Inferior parietal cortex (tissue), 1 donor: ENCODE data around the gene DAD1.

ENCODE experiments used
- DNase-seq: peaks from one replicate; pipeline ENCODE4 v3.0.0-alpha.2; 2016; ENCODE audit errors: extremely low spot score

The DAD1 gene

DNA sequence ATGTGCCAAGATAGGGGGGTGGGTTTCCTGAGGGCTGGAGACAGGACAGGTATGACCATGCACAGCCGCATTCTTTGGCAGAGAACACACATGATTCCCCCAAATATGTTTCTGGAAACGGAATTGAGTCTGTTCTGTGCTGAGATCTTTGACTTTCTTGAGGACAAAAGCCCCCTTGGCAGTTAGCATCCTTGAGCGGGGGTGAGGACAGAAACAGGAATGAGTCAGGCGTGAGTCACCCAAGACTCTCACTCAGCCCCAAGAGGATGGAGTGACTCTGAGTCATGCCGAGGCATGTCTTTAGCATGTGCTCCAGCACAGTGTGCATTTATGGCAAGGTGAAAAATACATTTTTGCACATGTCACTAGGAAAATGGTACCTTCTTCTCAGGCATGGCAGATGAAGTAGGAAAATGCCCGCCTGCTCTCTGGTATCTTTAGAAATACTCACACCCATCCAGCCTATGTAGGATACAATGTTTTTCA is 52.1 kb downstream of the DAD1 start:
- DNase-seq = peak; percentile 72

DNA sequence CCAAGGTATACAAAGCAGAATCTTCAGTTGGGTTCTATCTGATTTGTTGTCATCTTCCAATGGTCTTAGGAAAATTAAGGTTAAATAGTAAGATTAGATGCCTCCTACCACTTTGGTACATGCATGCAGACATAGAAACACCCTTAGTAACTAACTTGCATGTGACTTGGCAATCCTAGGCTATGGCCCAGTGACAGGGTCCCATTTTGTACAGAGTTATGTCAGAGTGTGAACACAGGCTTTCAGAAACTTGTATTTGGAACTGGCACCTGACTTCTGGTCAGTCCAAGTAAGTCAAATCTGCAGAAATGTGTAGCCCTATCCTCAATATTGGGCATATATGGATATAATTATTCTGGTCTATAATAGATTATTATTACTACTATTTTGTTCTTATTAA is 53.1 kb downstream of the DAD1 start:
- no peak for DNase-seq

DNA sequence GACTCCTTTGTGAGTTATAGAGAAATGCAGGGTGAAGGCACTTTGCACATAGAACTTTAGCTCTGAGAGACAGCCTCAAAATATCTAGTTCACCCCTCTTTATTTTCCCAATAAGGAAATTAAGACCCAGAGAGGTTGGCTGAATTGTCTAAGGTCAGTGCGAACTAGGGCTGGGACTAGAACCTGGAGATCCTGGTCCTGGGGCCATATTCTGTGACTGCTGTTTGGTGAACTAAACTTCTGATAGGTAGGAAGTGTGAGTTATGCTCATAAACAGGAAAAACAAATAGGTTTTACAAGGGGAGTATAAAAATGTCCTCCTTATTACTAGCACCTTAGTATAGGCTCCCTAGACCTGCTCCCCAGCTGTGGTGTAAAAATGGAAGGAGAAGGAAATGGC is 53.9 kb downstream of the DAD1 start:
- DNase-seq = no peak

DNA sequence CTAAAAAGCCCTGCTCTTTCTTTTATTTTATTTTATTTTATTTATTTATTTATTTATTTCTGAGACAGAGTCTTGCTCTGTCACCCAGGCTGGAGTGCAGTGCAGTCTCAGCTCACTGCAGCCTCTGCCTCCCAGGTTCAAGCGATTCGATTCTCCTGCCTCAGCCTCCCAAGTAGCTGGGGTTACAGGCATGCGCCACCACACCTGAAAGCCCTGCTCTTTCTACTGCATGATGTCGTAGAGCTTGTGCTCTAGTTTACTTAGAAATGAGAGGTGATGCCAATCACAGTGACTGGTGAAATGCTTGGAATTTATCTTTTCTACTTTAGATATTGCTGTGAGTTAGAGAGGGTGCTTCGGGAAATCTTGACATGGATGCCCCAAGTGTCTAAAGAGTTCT is 54.5 kb downstream of the DAD1 start:
- DNase-seq = no peak

DNA sequence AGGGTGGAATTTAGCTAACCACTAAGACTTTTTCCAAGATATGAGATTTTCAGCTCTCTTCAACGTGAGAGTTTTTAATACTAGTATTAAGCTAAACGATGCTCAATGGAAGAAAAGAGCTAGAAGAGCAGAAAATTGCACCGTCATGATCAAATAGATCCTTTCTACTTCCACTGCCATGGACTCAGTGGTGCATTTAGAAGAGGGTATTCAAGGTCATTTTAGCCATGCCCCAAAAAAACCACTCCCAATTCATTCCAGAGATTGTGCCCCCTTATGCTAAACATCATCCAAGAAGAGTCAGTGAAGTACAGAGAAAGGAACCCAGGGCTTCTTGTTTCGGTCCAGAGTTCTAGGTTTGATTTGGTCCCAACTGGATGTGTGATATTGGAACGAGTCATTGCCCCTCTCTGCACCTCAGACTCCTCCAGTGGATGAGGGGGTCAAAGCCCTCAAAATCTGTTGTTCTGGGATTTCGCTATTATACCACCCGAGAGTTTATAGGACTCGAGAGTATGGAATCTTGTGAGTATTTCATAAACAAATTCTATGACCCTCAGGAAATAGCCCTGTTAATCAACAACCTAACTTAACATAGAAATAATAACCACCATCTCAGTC is 55.2 kb downstream of the DAD1 start:
- DNase-seq = no peak

DNA sequence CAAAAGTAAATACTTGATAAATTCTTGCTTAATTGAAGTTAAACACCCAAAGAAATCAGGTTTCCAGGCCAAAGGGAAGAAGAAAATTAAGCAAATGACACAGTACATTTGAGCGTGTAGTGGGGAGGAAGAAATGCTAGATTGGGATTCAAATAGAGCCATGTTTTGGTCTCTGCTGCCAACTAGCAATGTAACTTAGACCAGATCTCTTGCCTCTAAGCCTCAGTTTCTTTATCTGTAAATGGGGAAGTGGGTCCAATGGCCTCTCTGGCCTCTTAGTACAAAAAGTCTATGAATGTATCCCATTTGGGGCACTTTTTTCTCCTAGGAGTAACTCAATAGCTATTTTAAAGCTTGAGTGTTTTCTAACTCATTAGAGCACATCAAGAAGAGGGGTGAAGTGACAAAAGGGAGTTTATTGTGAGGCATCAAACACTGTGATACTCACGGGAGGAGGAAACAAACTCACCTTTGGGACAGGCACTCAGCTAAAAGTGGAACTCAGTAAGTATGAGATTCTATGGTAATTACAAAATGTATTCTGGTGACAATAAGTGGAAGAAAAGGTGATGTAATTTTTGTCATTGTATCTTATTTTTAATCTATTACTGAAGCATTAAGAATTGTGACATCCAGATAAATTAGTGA is 55.8 kb downstream of the DAD1 start:
- no peak for DNase-seq

DNA sequence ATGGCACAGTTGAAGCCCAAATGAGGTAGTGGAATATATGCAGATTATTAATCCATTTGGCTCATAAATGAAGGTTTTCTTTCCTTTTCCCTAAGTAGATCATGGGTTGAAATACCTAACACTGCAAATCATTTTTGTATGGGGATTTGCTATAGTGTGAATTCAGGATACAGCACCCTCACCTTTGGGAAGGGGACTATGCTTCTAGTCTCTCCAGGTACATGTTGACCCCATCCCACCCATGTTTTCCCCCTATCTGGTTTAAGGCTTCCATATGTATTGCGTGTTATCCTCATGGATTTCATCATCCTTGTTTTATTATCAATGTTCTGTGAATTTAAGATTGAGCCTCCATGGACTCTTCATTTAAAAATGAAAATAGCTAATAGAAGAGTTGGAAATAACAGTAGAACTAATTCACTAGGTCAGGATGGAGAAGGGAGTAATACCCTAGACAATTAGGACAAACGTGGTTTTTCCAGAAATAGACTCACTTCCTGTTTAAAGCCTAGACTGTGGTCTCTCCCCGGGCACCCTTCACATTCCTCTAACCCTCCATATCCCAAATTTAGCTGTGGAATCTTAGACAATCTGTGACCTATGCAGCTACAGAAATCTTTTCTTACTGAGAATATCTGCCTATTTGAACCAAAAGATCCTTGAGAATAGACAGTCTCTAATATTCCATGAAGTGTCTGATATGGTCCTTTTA is 56.5 kb downstream of the DAD1 start:
- no peak for DNase-seq

DNA sequence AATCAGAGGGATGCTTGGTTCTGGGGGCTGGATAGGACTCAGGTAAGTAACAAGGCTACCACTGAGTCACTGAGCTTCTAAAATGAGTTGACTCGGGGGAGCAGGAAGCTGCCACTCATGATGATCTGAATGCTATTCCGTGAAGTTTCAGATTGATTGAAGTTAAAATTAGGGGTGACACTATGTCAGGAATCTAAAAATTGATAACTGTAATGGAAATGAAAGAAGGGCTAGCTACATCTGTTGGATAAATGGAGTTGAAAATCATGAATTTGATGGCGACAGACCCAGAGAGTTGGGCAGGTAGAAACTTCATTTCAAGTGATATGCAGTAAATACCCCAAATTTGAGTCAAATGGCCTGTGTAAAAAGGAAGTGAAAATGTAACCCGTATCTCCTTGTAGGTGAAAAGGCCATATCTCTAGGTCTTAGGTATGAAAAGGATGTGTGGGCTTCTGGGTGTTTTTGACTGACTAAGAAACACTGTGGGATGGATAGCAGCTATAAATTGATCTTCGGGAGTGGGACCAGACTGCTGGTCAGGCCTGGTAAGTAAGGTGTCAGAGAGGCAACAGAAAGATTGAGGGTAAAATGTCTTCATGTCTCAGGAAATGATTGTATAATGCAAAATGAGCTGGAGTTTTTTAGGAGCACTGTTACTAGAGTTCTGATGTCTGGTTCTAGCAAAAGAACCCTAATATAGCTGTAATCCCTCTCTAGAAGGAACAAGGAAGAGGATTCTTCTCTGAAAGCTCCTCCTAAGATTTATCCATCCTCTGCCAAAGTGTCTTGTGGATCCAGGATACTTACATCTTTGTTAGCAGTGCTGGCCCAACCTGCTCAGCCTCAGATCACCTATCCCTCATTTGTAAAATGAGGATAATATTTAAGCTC is 57.3 kb downstream of the DAD1 start:
- DNase-seq = no peak

DNA sequence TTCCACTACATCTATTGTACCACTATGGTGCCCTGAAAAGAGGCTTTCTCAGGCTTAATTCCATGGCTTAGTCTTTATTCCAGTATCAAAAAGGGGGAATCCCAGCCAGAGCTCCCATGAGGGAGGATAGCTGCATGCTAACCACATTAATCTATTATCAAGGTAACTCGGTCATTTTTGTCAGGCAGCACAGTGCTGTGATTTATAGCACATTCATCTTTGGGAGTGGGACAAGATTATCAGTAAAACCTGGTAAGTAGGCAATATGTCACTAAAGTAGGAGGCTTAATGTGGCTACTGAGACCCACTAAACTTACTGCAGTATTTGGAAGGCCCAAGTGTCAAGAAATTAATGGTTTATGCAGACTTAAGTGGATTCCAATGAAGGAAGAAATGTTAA is 58.9 kb downstream of the DAD1 start:
- DNase-seq = no peak

DNA sequence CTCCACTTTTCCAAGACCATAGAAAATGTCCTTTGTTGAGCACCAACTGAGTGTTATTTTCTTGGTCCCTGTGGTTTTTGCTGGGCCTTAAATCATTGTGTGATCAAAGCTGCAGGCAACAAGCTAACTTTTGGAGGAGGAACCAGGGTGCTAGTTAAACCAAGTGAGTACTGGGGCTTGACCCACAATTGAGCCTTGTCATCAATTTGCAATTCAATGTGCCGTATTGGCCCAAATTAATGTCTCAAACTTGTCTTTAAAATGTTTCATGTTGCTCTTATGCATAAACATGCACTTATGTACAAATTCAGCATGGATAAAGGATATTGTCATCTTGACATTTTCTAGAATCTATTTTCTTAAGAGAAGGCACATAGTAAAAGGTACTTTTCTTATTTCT is 62.3 kb downstream of the DAD1 start:
- DNase-seq = no peak

DNA sequence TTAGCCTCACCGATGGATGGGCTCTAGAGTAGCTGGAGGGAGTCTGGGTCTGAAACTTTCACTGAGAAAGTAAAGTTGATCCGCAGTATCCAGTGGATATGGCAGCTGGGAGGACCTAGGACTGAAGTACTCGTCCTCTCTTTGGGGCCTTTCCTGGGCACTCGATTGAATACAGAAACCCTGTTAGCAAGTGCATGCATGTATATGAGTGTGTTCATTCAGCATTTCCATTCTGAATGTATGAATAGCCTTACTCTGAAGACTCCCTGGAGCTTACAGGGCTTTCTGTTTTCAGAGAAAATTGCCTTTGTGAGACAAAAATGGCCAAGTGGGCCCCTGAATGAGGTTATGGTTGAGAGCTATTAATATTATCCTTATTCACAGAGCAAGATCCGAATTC is 62.8 kb downstream of the DAD1 start:
- DNase-seq = no peak

DNA sequence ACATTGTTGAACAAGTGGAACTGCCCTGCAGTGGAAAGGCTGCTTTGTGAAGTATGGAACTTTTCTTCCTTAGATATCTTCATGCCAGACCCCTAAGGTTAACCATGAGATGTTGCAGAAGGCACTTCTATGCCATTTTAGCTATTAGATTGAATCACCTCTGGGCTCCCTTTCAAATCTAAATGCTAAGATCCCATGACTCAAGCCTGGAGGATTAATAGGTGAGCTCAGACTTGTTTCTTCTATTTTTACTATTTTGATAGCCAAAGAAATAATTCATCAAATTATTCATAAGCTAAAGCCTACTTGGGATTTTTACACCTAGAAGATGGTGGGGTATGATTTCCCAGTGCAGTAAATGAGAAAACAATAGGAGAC is 64.3 kb downstream of the DAD1 start:
- DNase-seq = no peak

DNA sequence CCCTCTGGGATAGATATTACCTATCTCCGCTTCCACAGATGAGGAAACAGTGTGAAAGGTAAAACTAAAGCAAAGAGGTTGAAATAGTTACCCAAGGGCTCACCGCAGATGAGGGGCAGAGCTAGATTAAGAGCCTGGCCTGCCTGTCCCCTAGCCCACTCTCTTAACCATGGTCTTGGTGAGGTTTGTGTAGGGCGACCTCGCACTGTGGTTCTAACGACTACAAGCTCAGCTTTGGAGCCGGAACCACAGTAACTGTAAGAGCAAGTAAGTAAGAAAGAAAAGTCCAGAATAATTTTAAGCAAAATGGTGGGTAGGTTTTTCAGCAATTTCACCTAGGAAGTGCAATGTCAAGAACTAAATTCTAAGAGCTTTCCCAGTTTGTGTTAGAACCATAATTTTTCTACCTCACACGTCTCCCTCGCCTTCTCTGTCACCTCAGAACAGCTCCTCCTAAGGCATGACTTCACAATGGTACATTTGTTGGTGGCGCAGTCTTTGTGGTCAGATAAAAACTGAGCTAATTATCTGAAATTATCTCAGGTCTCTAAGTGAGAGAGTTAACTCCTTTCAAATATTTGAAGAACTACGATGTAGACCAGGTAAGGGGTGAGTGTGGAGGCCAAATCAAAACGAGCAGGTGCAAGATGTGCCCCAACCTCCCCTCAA is 64.8 kb downstream of the DAD1 start:
- DNase-seq = no peak

DNA sequence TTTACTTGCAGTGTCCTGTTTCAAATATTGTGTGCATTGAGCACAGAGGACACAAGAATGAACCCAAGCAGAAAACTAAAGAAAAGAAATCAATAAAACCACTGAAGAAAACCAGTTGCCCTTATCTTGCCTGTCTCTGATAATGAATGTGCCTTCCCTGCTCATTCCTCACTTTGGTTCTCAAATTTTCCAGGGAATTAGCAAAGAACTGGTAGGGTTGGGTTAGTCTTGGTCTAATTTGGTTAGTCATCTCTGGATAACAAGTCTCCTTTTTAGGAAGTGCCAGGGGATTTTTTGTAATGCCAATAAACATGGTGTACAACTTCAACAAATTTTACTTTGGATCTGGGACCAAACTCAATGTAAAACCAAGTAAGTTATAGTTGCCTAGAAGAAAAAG is 65.7 kb downstream of the DAD1 start:
- no peak for DNase-seq

DNA sequence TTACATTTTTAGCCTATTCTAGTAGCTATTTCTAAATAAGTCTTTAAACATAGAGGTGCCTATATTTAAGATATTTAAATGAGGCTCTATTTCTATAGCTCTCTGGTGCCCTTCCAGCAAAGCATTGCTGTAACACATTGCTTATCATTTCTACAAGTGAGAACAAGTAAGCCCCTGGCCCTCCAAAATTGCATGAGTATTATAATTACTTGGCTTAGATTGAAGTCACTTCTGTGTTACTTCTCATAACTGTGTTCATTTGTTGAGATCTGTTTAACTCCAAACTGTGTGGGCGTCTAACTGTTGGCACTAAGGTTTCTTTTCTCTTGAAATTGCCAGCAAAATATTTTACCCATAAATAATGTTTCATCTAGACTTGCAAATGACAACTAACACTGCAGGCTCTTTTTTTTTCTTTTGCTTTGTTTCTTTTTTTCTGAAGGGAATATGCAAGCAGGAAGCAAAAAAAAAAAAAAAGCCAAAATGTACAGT is 66.5 kb downstream of the DAD1 start:
- no peak for DNase-seq

DNA sequence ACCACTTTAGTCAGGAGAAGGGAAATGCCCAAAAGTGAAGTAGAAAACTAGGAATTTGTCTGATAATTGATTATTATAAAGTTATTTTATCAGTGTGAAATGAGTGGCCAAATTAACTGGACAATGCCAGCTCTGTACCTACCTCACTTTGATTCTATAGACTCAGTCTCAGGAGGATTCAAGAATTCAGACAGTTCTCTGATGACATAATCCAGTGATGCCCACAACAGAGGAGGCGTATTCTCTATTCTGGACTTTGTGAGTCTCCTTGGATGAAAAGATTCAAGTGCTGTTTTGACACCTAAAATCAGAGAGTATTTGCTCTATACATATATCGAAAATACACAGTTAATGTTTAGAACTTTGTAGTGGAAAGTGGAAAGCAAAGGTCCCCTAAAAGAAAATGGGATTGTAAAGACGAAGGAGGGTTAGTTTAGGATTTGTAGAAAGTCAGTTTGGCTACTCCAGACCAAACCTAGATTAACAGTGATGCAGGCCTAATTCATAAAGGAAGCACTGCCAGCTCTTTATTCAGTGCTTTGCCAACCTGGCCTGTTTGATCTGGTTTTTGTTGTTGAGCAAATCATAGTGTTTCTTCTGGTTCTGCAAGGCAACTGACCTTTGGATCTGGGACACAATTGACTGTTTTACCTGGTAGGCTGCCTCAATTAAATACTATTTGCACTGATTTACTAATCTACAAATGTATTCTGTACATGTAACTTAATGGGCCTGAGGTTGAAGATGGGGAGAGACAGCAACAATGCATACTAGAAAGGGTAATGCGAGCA is 67.4 kb downstream of the DAD1 start:
- no peak for DNase-seq

DNA sequence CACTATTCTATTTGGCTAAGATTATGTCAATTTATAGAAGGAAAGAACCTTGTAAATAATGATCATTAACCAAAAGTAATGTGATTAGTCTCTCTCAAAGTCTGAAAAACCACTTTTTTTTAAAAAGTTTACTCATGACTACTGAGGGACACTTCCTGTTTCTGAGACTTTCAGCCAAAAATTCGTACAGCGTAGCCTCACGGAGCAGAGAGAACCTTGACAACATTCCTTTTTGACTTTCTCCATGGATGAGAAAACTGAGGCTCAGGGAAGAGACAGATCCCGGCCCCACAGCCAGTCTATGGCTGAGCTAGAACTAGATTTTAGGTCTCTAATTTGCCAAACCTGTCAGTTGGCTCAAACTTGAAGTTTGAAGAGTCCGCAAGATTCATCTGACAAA is 68.2 kb downstream of the DAD1 start:
- DNase-seq = no peak

DNA sequence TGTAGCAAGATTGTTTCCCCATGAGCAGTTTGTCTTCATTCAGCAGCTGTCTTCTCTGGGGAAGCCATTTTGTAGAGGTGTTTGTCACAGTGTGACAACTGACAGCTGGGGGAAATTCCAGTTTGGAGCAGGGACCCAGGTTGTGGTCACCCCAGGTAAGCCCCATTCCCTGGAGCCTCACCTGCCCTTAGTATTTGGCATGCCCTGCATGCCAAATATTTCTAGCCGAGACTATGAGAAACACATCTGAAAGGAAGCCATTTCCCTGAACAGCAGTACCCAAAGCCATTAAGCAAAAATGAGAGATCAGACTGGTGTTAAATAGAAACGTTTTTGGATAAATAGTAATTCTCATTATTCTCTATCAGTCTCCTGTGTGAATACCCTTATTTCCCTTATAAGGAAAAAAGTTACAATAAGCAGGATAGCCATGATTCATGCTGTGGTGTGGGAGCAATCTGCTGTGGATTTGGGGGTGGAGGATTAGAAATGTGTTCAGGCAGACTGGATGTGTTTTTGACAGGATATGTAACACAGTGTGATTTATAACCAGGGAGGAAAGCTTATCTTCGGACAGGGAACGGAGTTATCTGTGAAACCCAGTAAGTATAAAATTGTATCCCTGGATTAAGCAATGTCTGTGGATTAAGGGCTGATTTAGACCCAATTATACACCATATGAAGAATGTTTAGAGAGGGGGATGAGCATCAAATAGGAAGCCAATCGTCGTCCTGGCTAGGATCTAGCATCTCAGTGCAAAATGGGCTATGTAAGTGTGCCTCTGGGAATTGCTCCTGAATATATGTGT is 68.9 kb downstream of the DAD1 start:
- DNase-seq = no peak

DNA sequence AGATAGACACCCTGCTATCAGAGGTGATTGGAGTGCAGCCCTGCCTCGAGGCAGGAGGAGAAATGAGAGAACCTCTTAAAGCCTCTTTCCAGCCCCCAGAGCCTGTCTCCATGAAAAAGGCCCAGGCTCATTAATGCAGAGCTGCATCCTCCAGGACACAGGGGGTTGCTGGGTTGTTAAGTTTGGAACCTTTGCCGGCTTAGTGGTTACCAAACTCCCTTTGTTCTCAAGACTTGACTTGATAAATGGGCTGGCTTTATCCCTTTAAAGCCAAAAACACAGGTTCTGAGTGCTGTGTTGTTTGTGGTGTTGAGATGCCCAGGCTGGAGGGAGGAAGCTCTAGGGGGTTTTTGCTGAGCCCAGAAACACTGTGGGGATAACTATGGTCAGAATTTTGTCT is 71.0 kb downstream of the DAD1 start:
- no peak for DNase-seq
